Brain pericyte (primary cell): ENCODE results near the gene SCRN2.

Experiments
- DNase-seq: peaks from one replicate; pipeline ENCODE4 v3.0.0-alpha.2; 2012; ENCODE audit warnings: low read depth, low spot score

Gene SCRN2

DNA sequence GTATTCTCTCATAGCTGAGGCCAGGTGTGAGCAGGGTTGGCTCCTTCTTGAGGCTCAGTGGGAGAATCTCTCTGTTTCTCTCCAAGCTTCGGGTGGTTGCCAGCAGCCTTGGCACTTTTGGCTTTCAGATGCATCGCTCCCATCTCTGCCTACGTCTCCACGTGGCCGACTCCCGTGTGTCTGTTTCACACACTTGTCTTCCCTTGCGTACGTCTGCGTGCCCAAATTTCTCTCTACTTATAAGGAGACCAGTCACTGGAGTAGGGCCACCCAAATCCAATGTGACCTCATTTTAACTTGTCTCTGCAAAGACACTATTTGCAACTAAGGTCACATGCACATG is 34.2 kb downstream of the SCRN2 start:
- no peak for DNase-seq

- DNase-seq = no peak
These were observed 34.8 kb downstream of the SCRN2 start for GRCh38 chr17:47806026-47806912.

DNA sequence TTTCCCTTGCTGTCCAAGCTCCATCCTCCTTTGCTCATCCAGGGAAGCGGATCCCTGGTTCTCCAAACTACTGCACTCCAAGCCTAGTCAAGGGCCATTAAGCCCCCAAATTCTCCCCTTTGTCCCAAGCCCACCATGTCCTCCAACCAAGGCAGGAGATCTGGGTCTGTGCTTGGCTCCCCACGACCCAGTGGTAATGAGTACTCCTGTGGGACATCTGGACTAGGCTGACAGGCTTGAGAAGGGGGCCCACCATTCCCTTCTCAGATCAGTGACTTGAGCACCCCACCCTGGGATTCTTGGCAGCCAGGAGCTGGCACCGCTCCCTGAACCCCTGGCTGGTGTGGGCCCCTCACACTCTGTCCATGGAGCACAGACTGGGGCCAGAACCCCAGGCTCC is 36.6 kb downstream of the SCRN2 start:
- no peak for DNase-seq

DNA sequence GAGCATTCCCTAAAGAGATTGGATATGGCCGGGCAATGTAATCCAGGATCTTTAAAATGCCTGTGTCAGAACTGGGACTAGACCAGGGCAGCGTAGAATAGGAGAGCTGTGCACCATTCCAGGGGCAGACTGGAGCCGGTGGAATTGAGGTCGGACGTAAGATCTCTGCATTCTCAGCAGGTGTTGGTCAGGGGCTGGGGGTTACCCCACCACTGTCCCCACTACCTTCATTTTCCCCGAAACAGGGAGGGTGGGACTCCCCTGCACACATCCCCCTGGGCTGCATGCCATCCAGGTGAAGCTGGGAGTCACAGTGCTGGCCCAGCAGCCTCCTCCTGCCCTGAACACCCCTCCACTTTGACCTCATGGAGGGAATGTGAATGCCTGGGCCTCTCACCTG is 37.3 kb downstream of the SCRN2 start:
- no peak for DNase-seq

GRCh38 chr17:47803201-47803600 is 37.9 kb downstream of the SCRN2 start:
- no peak for DNase-seq

GRCh38 chr17:47802341-47803022 is 38.6 kb downstream of the SCRN2 start:
- no peak for DNase-seq

- no peak for DNase-seq
These were observed 39.2 kb downstream of the SCRN2 start for GRCh38 chr17:47801906-47802305.

GRCh38 chr17:47801176-47801765 is 39.8 kb downstream of the SCRN2 start:
- no peak for DNase-seq

DNA sequence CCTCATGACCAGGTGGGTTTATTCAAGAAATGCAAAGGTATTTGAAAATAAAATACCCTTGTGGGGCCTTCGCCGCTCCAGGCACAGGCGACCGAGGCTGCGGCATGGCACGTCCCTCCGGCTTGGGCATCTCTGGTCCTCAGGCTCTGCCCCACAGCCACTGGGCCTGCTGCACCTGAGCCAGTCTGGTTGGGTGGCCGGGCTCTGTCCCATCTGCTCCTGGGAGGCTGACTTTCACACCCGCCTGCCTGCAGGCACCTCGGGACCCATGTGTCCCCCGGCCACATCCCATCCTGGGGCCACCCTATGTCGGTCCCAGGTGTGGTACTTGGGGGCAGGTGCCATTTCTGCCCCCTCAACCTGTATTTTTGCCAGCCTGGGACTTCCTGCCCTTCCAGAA is 40.4 kb downstream of the SCRN2 start:
- DNase-seq = no peak

DNA sequence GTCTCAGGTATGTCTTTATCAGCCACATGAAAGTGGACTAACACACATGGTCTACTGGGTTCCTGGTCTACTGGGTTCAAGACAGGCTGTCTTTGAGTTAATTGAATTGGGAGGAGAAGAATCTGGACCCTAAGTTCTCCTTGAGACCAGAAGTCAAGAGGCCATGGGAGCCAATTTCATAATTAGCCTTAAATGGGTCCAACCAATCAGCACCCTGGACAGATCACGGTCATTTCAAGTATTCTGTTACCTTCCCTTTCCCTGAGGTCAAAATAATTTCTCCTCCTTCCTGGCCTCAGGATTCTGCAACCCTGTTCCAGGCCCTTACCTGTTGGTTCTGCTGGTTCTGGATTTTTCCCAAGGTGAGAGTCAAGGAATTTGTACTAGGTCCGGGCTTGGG is 43.3 kb downstream of the SCRN2 start:
- no peak for DNase-seq

GRCh38 chr17:47792979-47793378 is 48.1 kb downstream of the SCRN2 start:
- DNase-seq = no peak

DNA sequence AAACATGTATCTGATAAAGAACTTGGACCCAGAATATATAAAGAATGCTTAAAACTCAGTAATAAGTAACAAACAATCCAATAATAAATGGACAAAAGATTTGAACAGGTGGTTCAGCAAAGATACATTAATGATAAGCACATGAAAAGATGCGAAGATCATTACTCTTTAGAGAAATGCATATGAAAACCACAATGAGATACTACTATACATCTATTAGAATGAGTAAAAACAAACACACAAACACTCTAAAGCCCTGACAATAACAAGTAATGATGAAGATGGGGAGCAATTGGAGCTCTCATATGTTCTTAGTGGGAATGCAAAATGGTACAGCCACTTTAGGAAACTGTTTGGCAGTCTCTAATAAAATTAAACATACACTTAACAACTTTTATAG is 48.6 kb downstream of the SCRN2 start:
- no peak for DNase-seq

GRCh38 chr17:47791025-47791424 is 50.0 kb downstream of the SCRN2 start:
- DNase-seq = no peak

DNA sequence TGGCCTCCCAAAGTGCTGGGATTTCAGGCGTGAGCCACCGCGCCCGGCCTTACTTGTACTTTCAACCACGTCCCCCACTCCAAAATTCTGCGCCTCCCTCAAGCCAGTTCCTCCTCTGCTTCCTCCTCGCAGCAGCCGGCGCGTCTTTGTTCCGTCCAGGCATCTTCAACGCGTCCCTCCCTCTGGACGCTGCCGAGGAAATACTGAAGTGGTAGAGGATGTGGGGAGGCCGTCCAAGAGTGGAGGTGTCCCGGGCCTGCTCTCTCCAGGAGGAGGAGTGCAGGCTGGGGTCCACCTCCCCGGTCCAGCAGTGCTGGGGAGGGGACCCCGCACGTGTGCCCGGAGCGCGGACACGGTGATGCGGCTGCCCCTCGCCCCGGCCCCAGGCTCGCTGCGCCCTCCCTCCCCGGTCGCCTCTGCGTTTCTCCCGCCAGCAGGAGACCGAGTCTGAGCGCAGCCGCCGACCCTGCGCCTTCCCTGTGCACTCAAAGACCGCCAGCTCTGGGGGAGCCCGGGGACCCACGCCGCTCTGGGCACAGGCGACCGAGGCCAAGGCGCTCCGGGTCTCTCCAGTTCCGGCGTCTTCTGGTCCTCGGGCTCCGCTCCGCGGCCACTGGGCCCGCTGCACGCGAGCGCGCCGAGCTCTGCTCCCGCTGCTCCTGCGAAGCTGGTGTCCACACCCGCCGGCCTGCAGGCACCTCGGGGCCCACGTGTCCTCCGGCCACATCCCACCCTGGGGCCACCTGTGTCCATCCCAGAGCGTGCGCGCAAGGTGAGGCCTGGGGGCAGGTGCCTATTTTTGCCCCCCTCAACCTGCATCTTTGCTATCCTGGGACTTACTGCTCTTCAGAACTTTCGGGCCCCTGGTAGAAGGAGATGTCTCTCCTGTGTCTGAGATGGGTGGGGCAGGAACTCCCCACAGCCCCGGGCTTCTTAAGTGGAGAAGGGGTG is 51.2 kb downstream of the SCRN2 start:
- no peak for DNase-seq
